HUES64 (cell line): ENCODE data around the gene ZBED4.
A peak's percentile ranks its signal among the peaks of the same experiment; 100 is the strongest.

Experiments used
- H3K27ac ChIP-seq: 2 replicates; pipeline ENCODE4 v1.7.0; 2013; ENCODE audit warnings: low read depth, low read length, inconsistent platforms
- H3K27me3 ChIP-seq: 2 replicates; pipeline ENCODE4 v1.6.1; 2013; ENCODE audit warnings: mild to moderate bottlenecking, low read length; ENCODE audit not compliant: insufficient read depth
- H3K36me3 ChIP-seq: 2 replicates; pipeline ENCODE4 v1.6.1; 2013; ENCODE audit warnings: mild to moderate bottlenecking, low read length; ENCODE audit not compliant: insufficient read depth
- H3K4me1 ChIP-seq: 2 replicates; pipeline ENCODE4 v1.6.1; 2013; ENCODE audit warnings: mild to moderate bottlenecking, low read length, moderate library complexity; ENCODE audit not compliant: insufficient read depth
- H3K4me3 ChIP-seq: 2 replicates; pipeline ENCODE4 v1.5.1; 2013; ENCODE audit warnings: mild to moderate bottlenecking, low read length, moderate library complexity
- H3K9ac ChIP-seq: 2 replicates; pipeline ENCODE4 v1.6.1; 2013; ENCODE audit warnings: mild to moderate bottlenecking, low read depth, low read length
- H3K9me3 ChIP-seq: 2 replicates; pipeline ENCODE4 v1.6.1; 2013; ENCODE audit warnings: low read depth, low read length; ENCODE audit not compliant: insufficient read depth
- WGBS: fragments of 150-250, 120-280 bp; methylation state at CpG from one replicate; pipeline ENCODE4 v1.1.7; 2013; ENCODE audit warnings: missing lambda C conversion rate; 5-methylcytosine and 5-hydroxymethylcytosine counted together

Gene ZBED4

DNA sequence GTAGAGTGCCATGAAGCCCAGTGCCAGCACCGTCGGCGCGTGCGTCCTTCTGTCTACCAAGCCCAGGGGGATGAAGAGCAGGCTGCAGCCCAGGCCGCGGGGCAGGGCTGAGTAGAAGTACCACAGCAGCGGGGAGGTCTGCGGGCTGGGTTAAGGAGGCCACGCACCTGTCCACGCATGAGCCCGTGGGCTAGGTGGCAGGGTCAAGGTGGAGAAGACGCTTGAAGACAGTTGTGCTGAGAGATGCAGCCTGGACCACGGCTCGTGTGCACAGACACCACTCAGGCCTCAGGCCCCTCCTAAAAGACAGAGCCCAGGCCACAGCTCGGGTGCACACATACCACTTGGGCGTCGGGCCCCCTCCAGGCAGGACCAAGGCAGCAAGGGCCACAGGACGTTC, 54.2 kb downstream of the ZBED4 start:
- no peaks in the 10 kb centered on the region for H3K27me3 ChIP-seq
- no peak overlapping the region for H3K9ac ChIP-seq
- H3K4me3 ChIP-seq: no peak overlapping the region
- H3K9me3 ChIP-seq: no peaks in the 10 kb centered on the region
- no peak overlapping the region for H3K27ac ChIP-seq
- 95% methylated on average over 19 of the region's 19 CpGs for WGBS
- H3K4me1 ChIP-seq: no peaks in the 10 kb centered on the region
- peaks cover 28% of the 10 kb centered on the region for H3K36me3 ChIP-seq

DNA sequence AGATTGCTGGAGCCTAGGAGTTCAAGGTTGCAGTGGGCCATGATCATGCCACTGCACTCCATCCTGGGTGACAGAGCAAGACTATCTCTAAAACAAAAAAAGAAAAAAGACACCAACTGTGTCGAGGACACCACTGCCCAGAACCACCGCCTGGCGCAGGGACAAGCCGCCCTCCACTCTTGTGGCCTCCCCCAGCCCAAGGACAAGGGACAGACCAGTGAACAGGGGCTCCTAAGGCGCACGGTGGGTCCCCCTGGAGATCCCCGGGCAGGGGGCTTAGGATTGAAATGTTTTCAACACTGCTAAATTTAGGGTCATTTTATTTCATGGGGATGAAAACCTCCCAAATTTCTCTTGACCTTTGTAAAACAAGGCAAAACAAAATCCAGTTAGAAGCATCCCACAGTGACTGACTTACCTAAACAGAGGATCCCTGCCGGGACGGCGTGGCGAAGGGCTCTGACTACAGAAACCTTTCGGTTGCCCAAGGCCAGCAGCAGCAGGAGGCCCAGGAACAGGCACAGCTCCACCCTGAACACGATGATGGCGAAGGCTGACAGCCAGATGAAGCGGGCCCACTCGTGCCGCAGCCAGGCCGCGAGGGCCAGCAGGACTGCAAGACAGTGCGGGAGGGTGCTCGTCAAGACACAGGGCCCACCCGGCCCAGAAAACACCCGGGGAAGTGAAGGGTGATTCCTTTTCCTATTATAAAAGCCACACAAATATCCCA, 56.0 kb downstream of the ZBED4 start:
- 94% methylated on average over 23 of the region's 23 CpGs for WGBS
- peaks cover 27% of the 10 kb centered on the region for H3K36me3 ChIP-seq
- no peaks in the 10 kb centered on the region for H3K27me3 ChIP-seq
- no peak overlapping the region for H3K4me3 ChIP-seq
- no peak overlapping the region for H3K9ac ChIP-seq
- no peak overlapping the region for H3K27ac ChIP-seq
- no peaks in the 10 kb centered on the region for H3K4me1 ChIP-seq
- H3K9me3 ChIP-seq: no peaks in the 10 kb centered on the region

DNA sequence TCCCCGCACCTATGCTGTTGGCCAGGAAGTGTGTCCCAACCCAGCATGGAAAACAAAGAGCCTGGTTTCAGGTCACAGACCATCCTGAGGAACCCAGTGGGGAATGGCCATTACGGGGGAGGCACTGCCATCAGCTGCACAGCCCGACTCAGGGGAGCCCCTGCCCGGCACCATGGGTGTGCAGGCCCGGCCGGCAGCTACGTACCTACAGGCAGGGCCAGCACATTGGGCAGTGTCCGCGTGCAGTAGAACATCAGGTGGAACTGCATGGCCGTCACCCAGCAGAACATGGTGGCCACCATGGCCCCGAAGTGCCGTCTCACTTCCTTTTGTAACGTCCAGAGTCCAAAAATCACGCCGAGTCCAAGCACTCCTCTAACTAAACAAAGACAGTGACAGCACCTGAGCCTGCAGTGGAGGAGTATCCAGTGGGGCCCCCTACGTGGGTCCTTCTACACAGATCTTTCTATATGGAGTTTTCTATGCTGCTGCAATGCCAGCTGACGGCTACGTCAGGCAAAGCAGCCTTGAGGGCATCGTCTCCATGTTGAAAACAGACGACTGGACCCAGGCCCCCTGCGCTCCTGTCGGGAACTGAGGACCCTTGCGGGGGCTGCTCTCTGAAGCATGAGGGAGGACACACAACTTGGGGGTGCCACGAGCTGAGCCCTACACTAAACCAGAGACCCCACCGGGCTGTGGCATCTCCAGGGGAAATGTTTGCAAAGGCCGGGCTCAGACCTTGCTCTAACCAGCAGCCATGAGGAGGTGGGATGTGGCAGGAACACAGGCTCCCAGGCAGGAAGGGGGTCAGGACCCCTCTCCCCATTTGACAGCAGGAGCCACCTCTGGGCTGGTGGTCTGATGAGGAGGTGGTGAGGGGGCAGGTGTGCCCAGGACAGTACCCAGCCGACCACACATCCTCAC, 56.8 kb downstream of the ZBED4 start:
- no peaks in the 10 kb centered on the region for H3K27me3 ChIP-seq
- H3K36me3 ChIP-seq: peaks cover 27% of the 10 kb centered on the region
- 96% methylated on average over 27 of the region's 27 CpGs for WGBS
- no peak overlapping the region for H3K4me3 ChIP-seq
- no peak overlapping the region for H3K9ac ChIP-seq
- H3K4me1 ChIP-seq: no peaks in the 10 kb centered on the region
- no peak overlapping the region for H3K27ac ChIP-seq
- H3K9me3 ChIP-seq: no peaks in the 10 kb centered on the region

GRCh38 chr22:49911881-49912625, 58.4 kb downstream of the ZBED4 start:
- no peaks in the 10 kb centered on the region for H3K4me1 ChIP-seq
- no peak overlapping the region for H3K9ac ChIP-seq
- H3K27ac ChIP-seq: no peak overlapping the region
- H3K9me3 ChIP-seq: no peaks in the 10 kb centered on the region
- no peaks in the 10 kb centered on the region for H3K27me3 ChIP-seq
- H3K4me3 ChIP-seq: no peak overlapping the region
- peaks cover 27% of the 10 kb centered on the region for H3K36me3 ChIP-seq
- WGBS: 96% methylated on average over 30 of the region's 30 CpGs

GRCh38 chr22:49913026-49913425, 59.4 kb downstream of the ZBED4 start:
- H3K9me3 ChIP-seq: no peaks in the 10 kb centered on the region
- H3K36me3 ChIP-seq: peaks cover 20% of the 10 kb centered on the region
- H3K27me3 ChIP-seq: no peaks in the 10 kb centered on the region
- WGBS: 93% methylated on average over 14 of the region's 14 CpGs
- H3K4me1 ChIP-seq: no peaks in the 10 kb centered on the region
- no peak overlapping the region for H3K9ac ChIP-seq
- no peak overlapping the region for H3K27ac ChIP-seq
- H3K4me3 ChIP-seq: no peak overlapping the region

GRCh38 chr22:49913446-49913845, 59.8 kb downstream of the ZBED4 start:
- Histone ChIP-seq H3K4me1 (no peaks in the 10 kb centered on the region), H3K27me3 (no peaks in the 10 kb centered on the region), H3K27ac (no peak overlapping the region), H3K9me3 (no peaks in the 10 kb centered on the region), H3K4me3 (no peak overlapping the region), H3K9ac (no peak overlapping the region), H3K36me3 (peaks cover 20% of the 10 kb centered on the region)
- 98% methylated on average over 14 of the region's 14 CpGs for WGBS

DNA sequence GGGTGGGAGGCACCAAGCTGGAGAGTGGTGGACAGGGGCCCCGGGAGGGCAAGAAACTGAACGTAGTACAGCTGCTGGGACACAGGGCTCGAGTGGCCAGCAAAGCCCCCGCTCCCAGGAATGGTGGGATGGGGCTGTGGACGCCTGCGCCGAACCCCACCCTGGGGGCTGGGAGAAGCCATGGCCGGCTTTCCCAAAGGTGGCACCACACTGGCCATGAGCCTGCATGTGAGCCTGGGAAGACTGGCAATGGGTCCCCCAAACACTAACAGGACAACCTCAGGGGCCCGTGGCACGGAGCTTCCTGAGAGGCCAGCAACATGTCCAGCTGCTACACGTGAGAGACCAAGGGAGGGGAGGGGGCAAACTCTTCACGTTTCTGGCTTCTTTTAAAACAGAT, 60.6 kb downstream of the ZBED4 start:
- Histone ChIP-seq H3K9me3 (no peaks in the 10 kb centered on the region), H3K9ac (no peak overlapping the region), H3K36me3 (peaks cover 17% of the 10 kb centered on the region), H3K4me1 (no peaks in the 10 kb centered on the region), H3K4me3 (no peak overlapping the region), H3K27ac (no peak overlapping the region), H3K27me3 (no peaks in the 10 kb centered on the region)
- 91% methylated on average over 12 of the region's 12 CpGs for WGBS

- 81% methylated on average over 12 of the region's 12 CpGs for WGBS
- Histone ChIP-seq H3K4me3 (no peak overlapping the region), H3K9me3 (no peaks in the 10 kb centered on the region), H3K27me3 (no peaks in the 10 kb centered on the region), H3K9ac (no peak overlapping the region), H3K36me3 (peaks cover 23% of the 10 kb centered on the region), H3K4me1 (no peaks in the 10 kb centered on the region), H3K27ac (no peak overlapping the region)
These were observed 62.0 kb downstream of the ZBED4 start for GRCh38 chr22:49915610-49916009.

GRCh38 chr22:49916831-49917230, 63.2 kb downstream of the ZBED4 start:
- Histone ChIP-seq H3K9me3 (no peaks in the 10 kb centered on the region), H3K36me3 (peaks cover 30% of the 10 kb centered on the region), H3K27ac (no peak overlapping the region), H3K9ac (no peak overlapping the region), H3K4me1 (no peaks in the 10 kb centered on the region), H3K27me3 (no peaks in the 10 kb centered on the region), H3K4me3 (peak overlapping the region; percentile 89; the same call in 1 of the 2 replicates)
- 93% methylated on average over 11 of the region's 11 CpGs for WGBS

GRCh38 chr22:49917974-49918910, 64.6 kb downstream of the ZBED4 start, which contains the start of the genes ALG12 and CRELD2:
Gene ALG12, minus strand, starts transcription at chr22:49918438. Its CDS starts 4,673 bp downstream, at chr22:49913765.
Gene CRELD2, plus strand, starts transcription at chr22:49918634. Its CDS starts 136 bp downstream, at chr22:49918770.
- H3K36me3 ChIP-seq: peaks cover 19% of the 10 kb centered on the region
- peak within 1 kb of the TSS; percentile 93 for H3K9ac ChIP-seq
- H3K27me3 ChIP-seq: no peaks in the 10 kb centered on the region
- peak within 1 kb of the TSS; percentile 97 for H3K27ac ChIP-seq
- no peaks in the 10 kb centered on the region for H3K9me3 ChIP-seq
- peak within 1 kb of the TSS; percentile 89 for H3K4me3 ChIP-seq
- H3K4me1 ChIP-seq: no peaks in the 10 kb centered on the region
- WGBS: under 1% methylated on average over 103 of the region's 103 CpGs
